Measurements from ENCODE around the gene VPS45. TPM values are rescaled to one million over a fixed set of nuclear protein-coding genes. Genes with fewer than 3 reads are reported as not detected.

The VPS45 gene
- total RNA-seq, 1 experiment from 2014 or later = 47.8 TPM

- peaks cover 4% of the 10 kb centered on the region for H3F3A ChIP-seq (ENCODE audit: low read length, unreplicated experiment)
- no peaks in the 10 kb centered on the region for H3K36me3 ChIP-seq (ENCODE audit: low read depth, low read length)
- ATAC-seq (no peak), DNase-seq (no peak)
- H3K27ac ChIP-seq (ENCODE audit: low read length) = no peak overlapping the region
- H3K79me2 ChIP-seq (ENCODE audit: low read length) = no peaks in the 10 kb centered on the region
- no peaks in the 10 kb centered on the region for H3K9me3 ChIP-seq (ENCODE audit: low read length)
- no peaks in the 10 kb centered on the region for H3K9me2 ChIP-seq (replicated peaks; ENCODE audit: low read length)
- no peak overlapping the region for H2AFZ ChIP-seq (ENCODE audit: low read length)
- POLR2A ChIA-PET (ENCODE audit: unreplicated experiment) = no interaction called here
- no peaks in the 10 kb centered on the region for H3K27me3 ChIP-seq (ENCODE audit: low read length)
- no TSS peak for BruUV-seq (replicated peaks)
- TF ChIP-seq, protein P1, sequence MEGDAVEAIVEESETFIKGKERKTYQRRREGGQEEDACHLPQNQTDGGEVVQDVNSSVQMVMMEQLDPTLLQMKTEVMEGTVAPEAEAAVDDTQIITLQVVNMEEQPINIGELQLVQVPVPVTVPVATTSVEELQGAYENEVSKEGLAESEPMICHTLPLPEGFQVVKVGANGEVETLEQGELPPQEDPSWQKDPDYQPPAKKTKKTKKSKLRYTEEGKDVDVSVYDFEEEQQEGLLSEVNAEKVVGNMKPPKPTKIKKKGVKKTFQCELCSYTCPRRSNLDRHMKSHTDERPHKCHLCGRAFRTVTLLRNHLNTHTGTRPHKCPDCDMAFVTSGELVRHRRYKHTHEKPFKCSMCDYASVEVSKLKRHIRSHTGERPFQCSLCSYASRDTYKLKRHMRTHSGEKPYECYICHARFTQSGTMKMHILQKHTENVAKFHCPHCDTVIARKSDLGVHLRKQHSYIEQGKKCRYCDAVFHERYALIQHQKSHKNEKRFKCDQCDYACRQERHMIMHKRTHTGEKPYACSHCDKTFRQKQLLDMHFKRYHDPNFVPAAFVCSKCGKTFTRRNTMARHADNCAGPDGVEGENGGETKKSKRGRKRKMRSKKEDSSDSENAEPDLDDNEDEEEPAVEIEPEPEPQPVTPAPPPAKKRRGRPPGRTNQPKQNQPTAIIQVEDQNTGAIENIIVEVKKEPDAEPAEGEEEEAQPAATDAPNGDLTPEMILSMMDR (conservative IDR thresholded peaks at IDR 0.05; ENCODE audit: low read depth, low read length) = no peak
- TF ChIP-seq EZH2phosphoT487 (IDR thresholded peaks at IDR 0.05; ENCODE audit: borderline replicate concordance, low read length) = no peak
- no peak for TF ChIP-seq EZH2 (IDR thresholded peaks at IDR 0.05; ENCODE audit: low read length, unreplicated experiment)
- peaks cover 9% of the 10 kb centered on the region; the same call in 1 of the 2 replicates for H3K4me1 ChIP-seq (ENCODE audit: insufficient read depth, low read length)
- intact Hi-C loops (cut with micrococcal nuclease) = no loop called here
- no peak overlapping the region for H3K4me3 ChIP-seq (ENCODE audit: low read length)
- no peak overlapping the region for H3K9ac ChIP-seq (ENCODE audit: low read length)
- CTCF ChIA-PET = no interaction called here
- H3K4me2 ChIP-seq (ENCODE audit: low read length) = no peak overlapping the region
- H4K20me1 ChIP-seq (ENCODE audit: low read length) = no peaks in the 10 kb centered on the region
These were observed 84.6 kb downstream of the VPS45 start for GRCh38 chr1:150152182-150152536.

DNA sequence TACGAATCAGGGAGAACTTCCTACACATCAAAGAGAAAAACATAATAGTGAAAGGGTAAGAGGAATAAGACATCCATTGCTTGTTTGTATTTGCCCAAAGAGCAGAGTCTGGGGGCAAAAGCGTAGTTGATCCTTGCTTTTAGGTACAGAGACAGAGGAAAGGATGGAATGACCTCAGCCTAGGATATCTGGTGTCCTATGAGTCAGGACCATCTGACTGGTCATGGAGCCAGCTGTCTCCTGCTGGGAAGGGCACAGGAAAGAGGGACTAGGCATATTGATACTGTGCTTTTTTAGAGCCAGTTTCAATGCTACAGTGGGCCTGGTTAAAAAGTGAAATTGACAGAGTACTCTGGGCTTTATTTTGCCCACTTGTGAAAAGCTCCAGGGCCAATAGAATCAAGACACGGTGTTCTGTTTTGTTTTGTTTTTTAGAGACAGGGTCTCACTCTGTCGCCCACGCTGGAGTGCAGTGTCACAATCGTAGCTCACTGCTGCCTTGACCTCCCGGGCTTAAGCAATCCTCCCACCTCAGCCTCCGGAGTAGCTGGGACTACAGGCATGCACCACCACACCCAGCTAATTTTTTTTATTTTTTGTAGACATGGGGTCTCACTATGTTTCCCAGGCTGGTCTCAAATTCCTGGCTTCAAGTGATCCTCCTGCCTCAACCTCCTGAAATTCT, 85.3 kb downstream of the VPS45 start:
- ChIA-PET POLR2A (ENCODE audit: unreplicated experiment) (no interaction called here), CTCF (no interaction called here)
- DNase-seq (peak; percentile 24), ATAC-seq (no peak)
- intact Hi-C loops (cut with micrococcal nuclease) = no loop called here
- H3K4me1 ChIP-seq (ENCODE audit: insufficient read depth, low read length) = peaks cover 9% of the 10 kb centered on the region; the same call in 1 of the 2 replicates
- H4K20me1 ChIP-seq (ENCODE audit: low read length) = no peaks in the 10 kb centered on the region
- no peak overlapping the region for H3K27ac ChIP-seq (ENCODE audit: low read length)
- H3K9me3 ChIP-seq (ENCODE audit: low read length) = no peaks in the 10 kb centered on the region
- H3K4me3 ChIP-seq (ENCODE audit: low read length) = no peak overlapping the region
- H3K9me2 ChIP-seq (replicated peaks; ENCODE audit: low read length) = no peaks in the 10 kb centered on the region
- no peak overlapping the region for H2AFZ ChIP-seq (ENCODE audit: low read length)
- no peaks in the 10 kb centered on the region for H3K36me3 ChIP-seq (ENCODE audit: low read depth, low read length)
- BruUV-seq (replicated peaks) = no TSS peak
- H3K27me3 ChIP-seq (ENCODE audit: low read length) = no peaks in the 10 kb centered on the region
- TF ChIP-seq, protein P1 (conservative IDR thresholded peaks at IDR 0.05; ENCODE audit: low read depth, low read length) = no peak
- TF ChIP-seq EZH2 (IDR thresholded peaks at IDR 0.05; ENCODE audit: low read length, unreplicated experiment) = no peak
- no peak for TF ChIP-seq EZH2phosphoT487 (IDR thresholded peaks at IDR 0.05; ENCODE audit: borderline replicate concordance, low read length)
- H3K4me2 ChIP-seq (ENCODE audit: low read length) = no peak overlapping the region
- H3K9ac ChIP-seq (ENCODE audit: low read length) = no peak overlapping the region
- H3F3A ChIP-seq (ENCODE audit: low read length, unreplicated experiment) = peaks cover 2% of the 10 kb centered on the region
- H3K79me2 ChIP-seq (ENCODE audit: low read length) = no peaks in the 10 kb centered on the region

GRCh38 chr1:150154143-150154542, 86.6 kb downstream of the VPS45 start:
- Histone ChIP-seq H3K79me2 (ENCODE audit: low read length) (no peaks in the 10 kb centered on the region), H3K4me2 (ENCODE audit: low read length) (no peak overlapping the region), H2AFZ (ENCODE audit: low read length) (no peak overlapping the region), H3K9ac (ENCODE audit: low read length) (no peak overlapping the region), H3K9me2 (replicated peaks; ENCODE audit: low read length) (no peaks in the 10 kb centered on the region), H3F3A (ENCODE audit: low read length, unreplicated experiment) (no peaks in the 10 kb centered on the region), H3K27ac (ENCODE audit: low read length) (no peak overlapping the region), H3K9me3 (ENCODE audit: low read length) (no peaks in the 10 kb centered on the region), H4K20me1 (ENCODE audit: low read length) (no peaks in the 10 kb centered on the region), H3K36me3 (ENCODE audit: low read depth, low read length) (no peaks in the 10 kb centered on the region), H3K27me3 (ENCODE audit: low read length) (no peaks in the 10 kb centered on the region), H3K4me1 (ENCODE audit: insufficient read depth, low read length) (peaks cover 6% of the 10 kb centered on the region; the same call in 1 of the 2 replicates), H3K4me3 (ENCODE audit: low read length) (no peak overlapping the region)
- ChIA-PET CTCF (no interaction called here), POLR2A (ENCODE audit: unreplicated experiment) (no interaction called here)
- intact Hi-C loops (cut with micrococcal nuclease) = no loop called here
- ATAC-seq (no peak), DNase-seq (no peak)
- BruUV-seq (replicated peaks) = no TSS peak
- TF ChIP-seq EZH2 (IDR thresholded peaks at IDR 0.05; ENCODE audit: low read length, unreplicated experiment) = no peak
- TF ChIP-seq EZH2phosphoT487 (IDR thresholded peaks at IDR 0.05; ENCODE audit: borderline replicate concordance, low read length) = no peak
- TF ChIP-seq, protein P1 (conservative IDR thresholded peaks at IDR 0.05; ENCODE audit: low read depth, low read length) = no peak

All from PC-3 (cell line).